HAP-1 (cell line): ENCODE measurements around the gene EGFL7.

ENCODE experiments used
- DNase-seq, 2 experiments: peaks; one replicate each; pipeline ENCODE4 v3.0.0-alpha.2; 2016 to 2020; ENCODE audit warnings: low spot score in 2 of 2
- H3K27me3 ChIP-seq: fragments of 250-450 bp; sonication (Bioruptor Pico); 2 replicates; pipeline ENCODE4 v1.5.1; 2020; ENCODE audit warnings: low read depth, mild to moderate bottlenecking, moderate library complexity
- H3K36me3 ChIP-seq: fragments of 250-450 bp; sonication (Bioruptor Pico); replicated peaks from 2 replicates; pipeline ENCODE4 v1.5.1; 2020; ENCODE audit warnings: mild to moderate bottlenecking
- H3K4me1 ChIP-seq: fragments of 250-450 bp; sonication (Bioruptor Pico); 2 replicates; pipeline ENCODE4 v1.5.1; 2020; ENCODE audit warnings: mild to moderate bottlenecking
- H3K4me3 ChIP-seq: fragments of 250-450 bp; sonication (Bioruptor Pico); 2 replicates; pipeline ENCODE4 v1.5.1; 2020; ENCODE audit warnings: mild to moderate bottlenecking, moderate library complexity
- H3K9me3 ChIP-seq: fragments of 250-450 bp; sonication (Bioruptor Pico); 2 replicates; pipeline ENCODE4 v1.5.1; 2020; ENCODE audit warnings: mild to moderate bottlenecking, moderate library complexity
- in situ Hi-C: fragments of 300-500 bp; cut with MboI; formaldehyde crosslinking; loops from 3 replicates; pipeline ENCODE4 v1.14.3; 2020; ENCODE audit warnings: low sequenced_read_pairs, inconsistent platforms, mixed read lengths

Gene EGFL7

DNA sequence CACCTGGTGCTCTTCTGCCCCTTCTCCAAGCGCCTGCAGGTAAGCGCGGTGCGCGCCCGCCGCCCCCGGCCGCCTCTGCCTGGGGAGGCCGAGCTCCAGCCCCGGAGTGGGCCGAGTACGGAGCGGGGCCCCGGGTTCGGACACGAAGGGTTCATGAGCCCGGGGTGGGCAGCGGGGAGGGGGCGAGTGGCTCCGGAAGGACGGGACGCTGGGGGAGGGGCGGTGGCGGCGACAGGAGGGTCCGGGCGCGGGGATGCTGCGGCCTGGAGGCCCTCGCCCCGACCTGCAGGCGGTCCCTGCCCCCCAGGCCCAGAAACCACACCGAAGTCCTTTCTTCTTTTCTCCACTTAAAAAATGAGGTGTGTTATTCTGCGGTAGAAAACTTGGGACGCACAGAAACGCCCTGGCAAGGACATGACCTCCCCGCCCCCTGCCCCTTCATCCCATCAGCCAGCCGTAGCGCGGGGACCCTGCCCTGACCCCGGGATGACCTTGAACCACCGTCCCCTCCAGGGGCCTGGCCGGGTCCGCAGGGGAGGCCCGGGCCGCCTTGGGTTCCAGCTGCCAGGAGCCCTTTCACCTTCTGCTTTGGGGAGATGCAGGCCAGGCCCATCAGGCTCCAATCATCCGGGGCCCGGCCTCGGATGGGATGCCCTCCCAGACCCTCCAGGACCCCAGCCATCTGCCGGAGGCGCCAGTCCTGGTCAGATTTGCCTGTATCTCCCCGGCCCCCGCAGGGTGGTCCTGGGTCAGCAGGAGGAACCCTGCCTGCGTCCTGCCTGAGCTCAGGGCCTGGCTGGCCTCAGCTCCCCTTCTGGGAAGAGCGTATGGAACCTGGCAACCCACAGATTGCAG, 50.2 kb downstream of the EGFL7 start:
- in situ Hi-C loops, result no loop called here

DNA sequence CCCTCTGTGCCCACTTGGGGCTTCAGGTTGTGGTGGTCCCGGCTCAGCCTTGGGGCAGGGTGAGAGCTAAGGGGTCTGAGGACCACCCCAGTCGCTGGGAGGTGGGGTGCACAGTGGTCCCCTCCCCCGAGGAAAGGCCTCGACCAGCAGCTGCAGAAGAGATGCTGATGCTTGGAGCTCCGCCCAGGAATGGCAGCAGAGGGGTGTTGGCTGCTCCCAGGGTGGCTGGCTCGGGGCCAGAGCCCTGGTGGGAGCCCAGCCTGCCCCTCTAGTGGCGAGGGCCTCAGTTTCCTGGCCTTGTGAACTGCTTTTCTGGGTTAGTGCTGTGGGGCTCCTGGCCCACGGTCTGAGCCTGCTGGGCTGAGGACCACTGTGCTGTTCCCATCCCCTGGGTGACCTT, 50.8 kb downstream of the EGFL7 start:
- in situ Hi-C loops, result no loop called here
- peak in 1 of 2 experiments; percentile 64 for DNase-seq

More for the DNA sequence above, 50.2 kb downstream of the EGFL7 start:
- Histone ChIP-seq H3K4me3 (peak overlapping the region; percentile 58), H3K9me3 (no peaks in the 10 kb centered on the region), H3K27me3 (no peaks in the 10 kb centered on the region), H3K4me1 (peaks cover 7% of the 10 kb centered on the region), H3K36me3 (peaks cover 10% of the 10 kb centered on the region; the same call in 1 of the 2 replicates)
- peak in 1 of 2 experiments; percentile 42 for DNase-seq

DNA sequence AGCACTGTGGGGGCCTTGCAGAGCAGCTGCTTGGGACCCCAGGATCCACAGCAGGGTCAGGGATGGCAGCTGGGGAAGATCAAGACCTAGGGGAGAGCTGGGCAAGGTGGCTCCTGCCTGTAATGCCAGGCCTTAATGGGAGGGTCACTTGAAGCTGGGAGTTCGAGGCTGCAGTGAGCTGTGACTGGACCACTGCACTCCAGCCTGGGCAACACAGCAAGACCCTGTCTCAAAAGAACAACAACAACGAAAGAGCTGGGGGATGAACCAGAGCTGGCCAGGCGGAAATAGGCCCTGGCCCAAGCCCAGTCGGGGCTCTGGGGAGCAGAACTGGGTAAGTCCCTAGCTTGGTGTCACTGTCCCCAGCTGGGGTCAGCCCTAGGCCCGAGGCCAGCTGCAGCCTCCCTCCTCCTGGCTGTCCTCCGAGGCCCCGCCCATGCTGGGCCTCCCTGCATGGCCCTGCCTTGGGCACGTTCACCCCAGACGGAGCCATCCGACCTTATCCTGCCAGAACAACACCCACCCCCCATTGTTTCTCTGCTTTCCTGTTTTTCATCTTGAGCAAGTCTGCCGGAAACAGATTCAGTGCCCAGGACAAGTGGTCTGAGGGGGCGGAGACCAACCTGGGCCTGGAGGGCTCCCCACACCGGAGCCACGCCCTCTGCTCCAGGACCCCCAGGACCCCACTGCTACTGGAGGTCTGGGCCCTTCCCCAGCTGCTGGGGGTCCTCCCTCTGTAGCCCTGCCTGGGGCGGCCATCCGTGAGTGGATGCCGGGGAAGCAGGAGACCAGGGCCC, 51.6 kb downstream of the EGFL7 start:
- no peaks in the 10 kb centered on the region for H3K9me3 ChIP-seq
- no peaks in the 10 kb centered on the region for H3K27me3 ChIP-seq
- peak overlapping the region; percentile 58 for H3K4me3 ChIP-seq
- H3K36me3 ChIP-seq, result peaks cover 13% of the 10 kb centered on the region
- DNase-seq, result no peak
- in situ Hi-C loops, result no loop called here
- H3K4me1 ChIP-seq, result peaks cover 7% of the 10 kb centered on the region

More for the DNA sequence above, 50.8 kb downstream of the EGFL7 start:
- Histone ChIP-seq H3K4me1 (peaks cover 7% of the 10 kb centered on the region), H3K4me3 (peak overlapping the region; percentile 58), H3K9me3 (no peaks in the 10 kb centered on the region), H3K27me3 (no peaks in the 10 kb centered on the region), H3K36me3 (peaks cover 13% of the 10 kb centered on the region)

DNA sequence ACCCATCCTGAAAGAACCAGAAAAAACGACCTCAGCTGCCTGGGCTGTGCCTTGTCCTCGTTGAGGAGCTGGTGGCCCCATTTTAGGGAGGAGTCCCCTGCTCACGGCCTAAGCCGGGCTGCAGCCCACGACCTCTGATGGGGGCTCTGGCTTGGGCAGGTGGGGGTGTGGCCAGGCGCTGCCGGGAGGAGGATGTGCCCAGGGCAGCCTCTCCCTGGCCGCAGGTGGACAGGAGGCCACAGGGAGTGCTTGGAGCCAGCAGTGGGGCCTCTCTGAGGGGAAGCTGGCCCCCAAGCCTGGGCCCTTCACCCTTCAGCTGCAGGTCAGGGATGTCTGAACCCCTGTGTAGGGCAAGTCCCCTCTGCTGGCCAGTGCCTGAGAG, 52.2 kb downstream of the EGFL7 start:
- DNase-seq, result no peak
- in situ Hi-C loops, result no loop called here
- H3K4me3 ChIP-seq, result no peak overlapping the region
- no peaks in the 10 kb centered on the region for H3K27me3 ChIP-seq
- peaks cover 13% of the 10 kb centered on the region for H3K36me3 ChIP-seq
- no peaks in the 10 kb centered on the region for H3K9me3 ChIP-seq
- peaks cover 7% of the 10 kb centered on the region for H3K4me1 ChIP-seq

DNA sequence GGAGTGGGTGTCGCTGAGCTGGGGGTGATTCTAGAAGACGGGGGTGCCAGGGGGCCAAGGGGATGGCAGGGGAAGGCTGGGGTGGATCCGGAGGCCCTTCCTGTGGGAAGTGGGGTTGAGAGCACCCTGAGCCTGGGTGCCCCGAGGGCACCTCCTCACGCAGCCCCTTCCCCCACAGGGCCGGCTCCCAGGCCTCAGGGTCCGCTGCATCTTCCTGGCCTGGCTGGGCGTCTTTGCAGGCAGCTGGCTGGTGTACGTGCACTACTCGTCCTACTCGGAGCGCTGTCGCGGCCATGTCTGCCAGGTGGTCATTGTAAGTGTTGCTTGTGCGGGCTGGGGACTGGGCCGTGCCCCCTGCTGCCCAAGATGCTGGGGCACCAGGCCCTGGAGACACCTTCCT, 54.7 kb downstream of the EGFL7 start:
- in situ Hi-C loops, result no loop called here
- Histone ChIP-seq H3K4me1 (peaks cover 7% of the 10 kb centered on the region), H3K36me3 (peaks cover 36% of the 10 kb centered on the region)

DNA sequence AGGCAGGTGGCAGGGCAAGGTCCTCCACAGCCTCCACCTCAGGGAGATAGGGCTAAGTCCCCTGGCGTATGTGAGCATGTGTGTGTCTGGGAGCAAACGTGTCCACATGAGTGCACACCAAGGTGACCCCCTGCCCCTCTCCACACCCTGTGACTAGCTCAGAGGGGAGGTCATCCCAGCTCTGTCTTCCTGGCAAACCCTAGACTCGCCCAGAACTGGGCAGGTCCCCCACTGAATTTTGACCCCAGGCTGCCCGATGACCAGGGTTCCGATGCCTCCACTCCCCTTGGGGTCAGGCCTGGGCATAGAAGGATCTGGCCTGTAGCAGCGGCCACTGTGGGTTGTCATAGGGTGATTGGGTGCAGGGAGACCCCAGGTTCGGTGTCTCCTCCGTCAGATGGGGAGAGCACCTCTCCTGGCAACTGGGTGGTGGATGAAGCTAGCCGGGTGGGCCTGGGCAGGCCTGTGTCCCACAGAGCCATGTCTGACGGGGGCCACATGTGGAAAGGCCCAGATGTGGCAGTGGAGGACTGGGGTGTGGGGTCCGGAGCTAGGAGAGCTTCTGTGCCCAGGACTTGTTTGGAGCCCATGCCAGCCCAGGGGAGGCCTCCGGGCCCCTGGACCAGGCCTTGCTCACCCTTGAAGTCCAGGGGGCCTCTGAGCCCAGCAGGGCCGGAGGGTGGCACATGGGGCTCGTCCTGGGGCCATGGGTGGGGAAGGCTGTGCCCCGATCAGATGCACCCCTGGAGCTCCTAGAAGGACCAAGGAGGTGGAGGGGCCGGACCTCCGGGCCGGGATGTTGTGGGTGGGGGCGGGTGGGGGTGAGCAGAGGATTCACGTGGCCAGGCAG, 55.9 kb downstream of the EGFL7 start:
- H3K36me3 ChIP-seq, result peaks cover 48% of the 10 kb centered on the region
- no peaks in the 10 kb centered on the region for H3K9me3 ChIP-seq
- H3K27me3 ChIP-seq, result no peaks in the 10 kb centered on the region
- in situ Hi-C loops, result no loop called here
- peaks cover 5% of the 10 kb centered on the region for H3K4me1 ChIP-seq
- no peak overlapping the region for H3K4me3 ChIP-seq
- DNase-seq, result no peak

More for the DNA sequence above, 54.7 kb downstream of the EGFL7 start:
- H3K4me3 ChIP-seq, result no peak overlapping the region
- H3K9me3 ChIP-seq, result no peaks in the 10 kb centered on the region
- DNase-seq, result no peak
- no peaks in the 10 kb centered on the region for H3K27me3 ChIP-seq

DNA sequence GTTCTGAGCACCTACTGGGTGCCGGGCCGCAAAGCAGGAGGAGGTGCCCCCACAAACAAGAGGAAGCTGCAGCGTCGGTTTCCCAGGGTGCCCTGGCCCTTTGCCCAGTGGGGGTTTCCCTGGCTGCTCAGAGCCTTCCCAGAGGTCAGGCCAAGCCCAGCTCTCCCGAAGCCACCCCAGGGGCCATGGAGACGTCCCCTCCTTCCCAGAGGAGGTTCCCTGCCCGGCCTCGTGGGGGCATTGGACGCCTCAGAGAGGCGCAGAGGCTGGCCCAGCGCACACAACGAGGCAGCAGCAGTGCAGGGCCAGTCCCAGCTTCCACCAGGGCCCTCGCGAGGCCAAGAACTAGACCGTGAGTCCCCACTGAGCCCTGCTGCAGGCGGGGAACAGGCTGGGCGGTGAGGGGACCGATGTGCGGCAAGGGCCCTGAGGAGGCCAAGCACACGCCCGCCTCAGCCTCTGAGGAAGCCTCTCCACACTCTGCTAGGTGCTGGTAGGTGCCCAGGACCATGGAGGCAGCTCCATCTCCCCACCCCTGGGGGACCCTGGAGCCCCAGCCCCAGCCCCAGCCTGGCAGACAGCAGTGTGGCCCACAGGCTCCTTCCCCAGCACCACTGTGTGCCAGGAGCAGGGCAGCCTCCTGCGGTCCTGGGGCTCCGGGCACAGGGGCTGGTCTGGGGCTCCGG, 56.6 kb downstream of the EGFL7 start:
- no peak for DNase-seq
- Histone ChIP-seq H3K4me1 (no peaks in the 10 kb centered on the region), H3K4me3 (no peak overlapping the region), H3K27me3 (no peaks in the 10 kb centered on the region), H3K36me3 (peaks cover 51% of the 10 kb centered on the region), H3K9me3 (no peaks in the 10 kb centered on the region)
- in situ Hi-C loops, result no loop called here

DNA sequence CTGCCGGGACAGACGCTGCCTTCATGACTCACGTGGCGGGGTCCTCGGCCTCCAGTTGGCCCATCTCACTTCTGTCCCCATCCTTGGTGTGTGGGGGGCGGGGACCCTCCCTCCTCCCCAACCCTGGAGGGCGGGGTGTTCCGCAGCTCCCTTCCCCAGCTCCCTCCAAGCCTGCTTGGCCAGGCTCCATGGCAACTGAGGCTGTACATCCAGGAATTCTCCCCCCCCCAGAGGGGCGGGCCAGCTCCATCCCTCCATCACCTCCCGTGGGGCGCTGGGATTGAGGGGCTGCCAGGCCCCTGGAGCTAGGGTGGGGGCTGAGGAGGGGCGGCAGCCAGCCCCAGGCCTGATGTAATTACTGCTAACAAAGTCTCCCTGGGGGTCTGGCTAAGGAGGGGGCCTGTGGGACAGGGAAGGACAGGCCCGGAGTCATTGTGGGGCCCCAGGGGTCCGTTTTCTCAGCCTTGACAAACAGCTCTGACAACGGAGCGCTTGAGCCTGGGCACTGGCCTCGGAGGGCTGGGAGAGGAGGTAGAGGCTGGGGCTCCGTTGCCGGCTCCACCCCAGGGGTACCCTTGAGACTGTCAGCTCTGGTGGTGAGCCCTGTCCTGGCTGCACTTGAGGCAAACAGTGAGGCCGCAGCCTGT, 57.7 kb downstream of the EGFL7 start:
- in situ Hi-C loops, result no loop called here
- Histone ChIP-seq H3K4me3 (no peak overlapping the region), H3K27me3 (no peaks in the 10 kb centered on the region), H3K4me1 (peaks cover 2% of the 10 kb centered on the region), H3K36me3 (peaks cover 55% of the 10 kb centered on the region), H3K9me3 (no peaks in the 10 kb centered on the region)
- DNase-seq, result peak in 1 of 2 experiments; percentile 57

DNA sequence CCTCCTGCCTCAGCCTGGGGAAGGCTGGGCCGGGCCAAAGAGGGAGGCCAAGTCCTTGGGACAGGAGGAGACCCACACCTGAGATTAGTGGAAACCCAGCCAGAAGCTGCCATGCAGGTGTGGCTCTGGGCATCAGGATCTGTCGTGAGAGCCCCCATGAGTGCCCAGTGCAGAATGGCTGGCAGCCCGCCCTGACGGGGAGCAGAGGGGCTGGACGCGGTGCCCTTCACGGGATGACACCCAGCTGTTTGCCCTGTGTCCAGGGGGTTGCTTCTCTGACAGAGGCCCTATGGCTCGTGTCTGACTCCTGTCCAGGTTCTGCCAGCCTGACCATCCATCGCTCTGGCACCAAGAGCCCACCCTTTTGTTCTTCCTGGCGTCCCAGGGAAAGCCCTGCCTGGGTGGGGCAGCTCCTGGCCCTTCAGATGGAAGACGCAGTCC, 58.2 kb downstream of the EGFL7 start:
- in situ Hi-C loops, result no loop called here
- H3K9me3 ChIP-seq, result no peaks in the 10 kb centered on the region
- no peak for DNase-seq
- H3K36me3 ChIP-seq, result peaks cover 61% of the 10 kb centered on the region
- no peaks in the 10 kb centered on the region for H3K27me3 ChIP-seq
- no peak overlapping the region for H3K4me3 ChIP-seq
- H3K4me1 ChIP-seq, result peaks cover 8% of the 10 kb centered on the region

DNA sequence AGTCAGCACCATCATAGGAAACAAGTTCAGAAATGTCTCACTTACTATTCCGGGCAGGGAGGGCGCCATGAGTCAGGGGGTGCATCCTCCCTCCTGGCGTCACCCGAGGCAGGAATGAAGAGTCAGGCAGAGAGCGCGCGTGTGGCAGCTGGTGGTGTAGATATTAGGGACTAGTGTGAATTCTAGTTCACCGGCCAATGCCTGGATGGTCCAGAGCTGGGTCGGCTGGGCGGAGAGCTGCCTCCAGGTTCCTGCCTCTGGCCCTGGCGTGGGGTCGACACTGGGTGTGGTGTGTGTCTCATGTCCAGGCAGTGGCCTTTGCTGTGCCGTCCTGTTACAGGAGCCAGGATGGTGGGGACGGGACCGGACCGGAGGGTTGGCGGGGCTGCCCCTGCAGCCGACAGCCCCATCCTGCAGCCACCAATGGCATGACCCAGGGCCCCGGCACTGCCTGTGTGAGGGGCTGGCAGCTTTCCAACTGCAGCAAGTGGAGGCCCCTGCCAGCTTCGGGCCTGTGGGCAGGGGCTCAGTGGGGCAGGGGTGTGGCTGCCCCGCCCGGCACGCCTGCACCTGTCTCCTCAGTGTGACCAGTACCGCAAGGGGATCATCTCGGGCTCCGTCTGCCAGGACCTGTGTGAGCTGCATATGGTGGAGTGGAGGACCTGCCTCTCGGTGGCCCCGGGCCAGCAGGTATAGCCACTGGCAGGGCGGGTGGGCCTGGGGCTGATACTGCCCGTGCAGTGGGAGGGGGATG, 58.8 kb downstream of the EGFL7 start:
- Histone ChIP-seq H3K27me3 (no peaks in the 10 kb centered on the region), H3K4me3 (no peak overlapping the region), H3K4me1 (peaks cover 11% of the 10 kb centered on the region), H3K36me3 (peaks cover 67% of the 10 kb centered on the region), H3K9me3 (no peaks in the 10 kb centered on the region)
- peak in 1 of 2 experiments; percentile 52 for DNase-seq
- in situ Hi-C loops, result no loop called here
